HepG2 (cell line): ENCODE measurements around the gene TNS1. TPM values are rescaled to one million over a fixed set of nuclear protein-coding genes. Genes with fewer than 3 reads are reported as not detected.

Experiments
- ATAC-seq: fragments of 200-7000 bp; cut with Tn5 transposase; 3 replicates; pipeline ENCODE4 v1.9.1; 2020; ENCODE audit warnings: mild to moderate bottlenecking, moderate library complexity
- BruUV-seq: library from RNA; stranded (reverse); fragments of 400-500 nt; replicated peaks from 2 replicates; lab custom pipeline; 2021; lab: Mats Ljungman, UMichigan
- CTCF ChIA-PET: fragments of 300-600 bp; formaldehyde crosslinking; extraction: SDS; loops from one replicate; lab custom pipeline; 2021; ENCODE audit warnings: low total read pairs, inconsistent platforms, low intra/inter-chr PET ratio; lab: Yijun Ruan, JAX
- POLR2A ChIA-PET: fragments of 350-600 bp; sonication (Branson Sonifier 250); formaldehyde crosslinking; loops from one replicate; lab custom pipeline; 2020; ENCODE audit warnings: antibody characterized with exemption, inconsistent platforms; lab: Yijun Ruan, JAX
- DNase-seq: peaks from one replicate; pipeline ENCODE4 v3.0.0-alpha.2; 2015; ENCODE audit warnings: low spot score
- FAIRE-seq: peaks from 3 replicates; lab custom pipeline; 2011; peaks lifted over from hg19 to GRCh38; lab: Jason Lieb, UNC
- H2AFZ ChIP-seq: one replicate; pipeline ENCODE4 v1.6.1; 2011; ENCODE audit warnings: low read length, inconsistent platforms
- H3K27ac ChIP-seq: fragments of 300-600 bp; 3 replicates; pipeline ENCODE4 v1.8.0; 2011; ENCODE audit warnings: mixed run types, mild to moderate bottlenecking, mixed read lengths, low read length, inconsistent platforms; ENCODE audit not compliant: insufficient read depth; ENCODE audit errors: extremely low read length
- H3K27me3 ChIP-seq, 2 experiments: fragments of 200-600 bp in 1 of 2; 2 replicates in 1 of 2; 3 replicates in 1 of 2; pipeline versions ENCODE4 v1.6.0 to v1.8.0; 2011; ENCODE audit warnings: low read length in 2 of 2, mild to moderate bottlenecking in 2 of 2, moderate library complexity in 2 of 2, inconsistent platforms in 1 of 2; ENCODE audit not compliant: insufficient read depth in 2 of 2, control insufficient read depth in 1 of 2
- H3K36me3 ChIP-seq, 2 experiments: fragments of 200-600 bp in 1 of 2; replicated peaks in 1 of 2; 2 replicates in 1 of 2; 3 replicates in 1 of 2; pipeline versions ENCODE4 v1.5.1 to v1.8.0; 2011; ENCODE audit warnings: low read length in 2 of 2, inconsistent platforms in 1 of 2; ENCODE audit not compliant: insufficient read depth in 2 of 2, control insufficient read depth in 1 of 2
- H3K4me1 ChIP-seq: 2 replicates; pipeline ENCODE4 v1.5.1; 2012; ENCODE audit warnings: low read length, inconsistent platforms; ENCODE audit not compliant: insufficient read depth
- H3K4me2 ChIP-seq: 2 replicates; pipeline ENCODE4 v1.6.0; 2011; ENCODE audit warnings: low read depth, low read length, inconsistent platforms
- H3K4me3 ChIP-seq, 3 experiments: fragments of 200-600 bp in 1 of 3; sonication (generic), shearing (Covaris generic) in 1 of 3; replicated peaks in 1 of 3; 2 replicates each; pipeline ENCODE4 v1.5.1; 2011 to 2016; ENCODE audit warnings: low read length in 3 of 3, inconsistent platforms in 2 of 3, low read depth in 2 of 3, mild to moderate bottlenecking in 2 of 3, control low read depth in 1 of 3, mixed read lengths in 1 of 3; ENCODE audit not compliant: insufficient read depth in 1 of 3
- H3K79me2 ChIP-seq: one replicate; pipeline ENCODE4 v1.6.1; 2011; ENCODE audit warnings: low read length, inconsistent platforms; ENCODE audit not compliant: insufficient read depth
- H3K9ac ChIP-seq: 2 replicates; pipeline ENCODE4 v1.6.0; 2011; ENCODE audit warnings: mild to moderate bottlenecking, low read depth, low read length, inconsistent platforms; ENCODE audit not compliant: insufficient read depth
- H3K9me3 ChIP-seq: 2 replicates; pipeline ENCODE4 v1.5.1; 2012; ENCODE audit warnings: mild to moderate bottlenecking, low read length
- H4K20me1 ChIP-seq: 2 replicates; pipeline ENCODE4 v1.6.0; 2011; ENCODE audit warnings: inconsistent platforms, mild to moderate bottlenecking, low read length, moderate library complexity; ENCODE audit not compliant: insufficient read depth
- BCL6 ChIP-seq: IDR thresholded peaks from 2 replicates; pipeline ENCODE4 v1.6.1; 2016; ENCODE audit warnings: missing genetic modification reagents, missing compliant biosample characterization
- BRCA1 ChIP-seq: sonication (generic); formaldehyde crosslinking; IDR thresholded peaks from 2 replicates; pipeline ENCODE4 v1.4.0; 2020; ENCODE audit warnings: missing genetic modification reagents
- CTCF ChIP-seq: sonication (generic); formaldehyde crosslinking; IDR thresholded peaks from 2 replicates; pipeline ENCODE4 v1.5.0; 2020; ENCODE audit warnings: mild to moderate bottlenecking, missing genetic modification reagents, moderate library complexity
- ETV5 ChIP-seq: IDR thresholded peaks from 2 replicates; pipeline ENCODE4 v1.6.1; 2018; ENCODE audit warnings: missing biosample characterization, missing genetic modification reagents, inconsistent platforms, borderline replicate concordance
- MEIS2 ChIP-seq: sonication (generic); formaldehyde crosslinking; IDR thresholded peaks from 2 replicates; pipeline ENCODE4 v1.9.0; 2021; ENCODE audit warnings: mild to moderate bottlenecking, missing genetic modification reagents
- POLR2A ChIP-seq, 2 experiments: IDR thresholded peaks; 2 replicates each; pipeline ENCODE4 v1.6.1; 2011; ENCODE audit warnings: low read depth in 2 of 2, low read length in 2 of 2, mild to moderate bottlenecking in 1 of 2, moderate library complexity in 1 of 2; ENCODE audit not compliant: insufficient read depth in 1 of 2
- SNAPC2 ChIP-seq: sonication (generic); formaldehyde crosslinking; IDR thresholded peaks from 2 replicates; pipeline ENCODE4 v1.8.1; 2022; ENCODE audit warnings: mild to moderate bottlenecking, missing genetic modification reagents
- YEATS2 ChIP-seq: sonication (generic); formaldehyde crosslinking; IDR thresholded peaks from 2 replicates; pipeline ENCODE4 v1.4.0; 2020; ENCODE audit warnings: missing genetic modification reagents, borderline replicate concordance
- ZNF549 ChIP-seq: sonication (generic); formaldehyde crosslinking; IDR thresholded peaks from 2 replicates; pipeline ENCODE4 v1.5.0; 2020; ENCODE audit warnings: missing genetic modification reagents
- ZNF563 ChIP-seq: sonication (generic); formaldehyde crosslinking; IDR thresholded peaks from 2 replicates; pipeline ENCODE4 v1.8.0; 2022; ENCODE audit warnings: mild to moderate bottlenecking, moderate library complexity, missing genetic modification reagents
- WGBS: methylation state at CpG from one replicate; pipeline ENCODE4 v1.1.6; 2017; ENCODE audit warnings: low lambda C conversion rate; 5-methylcytosine and 5-hydroxymethylcytosine counted together
- in situ Hi-C: cut with HindIII; loops from 2 replicates; pipeline ENCODE4 v1.10.0; 2017; ENCODE audit warnings: low pct_unique_long_range_greater_than_20kb; ENCODE audit not compliant: extremely low pct_ligation_motif_present
- intact Hi-C: fragments of 100-400 bp; cut with micrococcal nuclease; formaldehyde crosslinking; loops from one replicate; pipeline ENCODE4 v1.10.0; 2022; ENCODE audit not compliant: unreplicated experiment
- polyA plus RNA-seq, 8 experiments: library from polyadenylated mRNA; depleted of rRNA in 3 of 8; stranded (reverse) in 7 of 8; unstranded in 1 of 8; fragments of >200 nt; fragmentation: Illumina TruSeq in 4 of 8; extraction: Trizol in 4 of 8; gene quantifications; 2 replicates each; pipeline versions ENCODE4 v1.2.1 to v1.2.3, GENCODE V29; 2011 to 2016; ENCODE audit warnings: low read depth in 4 of 8, missing spikeins in 1 of 8, mixed read lengths in 1 of 8; ENCODE audit not compliant: insufficient read depth in 1 of 8
- total RNA-seq, 5 experiments: library from RNA; depleted of rRNA; stranded (reverse); fragments of >200 nt; fragmentation: Illumina TruSeq; extraction: Trizol; gene quantifications; 2 replicates each; pipeline ENCODE4 v1.2.3, GENCODE V29; 2016; ENCODE audit warnings: low read depth in 1 of 5

Gene TNS1
- total and polyA plus RNA-seq, 2 of the 13 experiments (the other 11 are each of a cell fraction or from before 2014, with no cell fraction given), result 1.9 to 118 TPM

- ChIA-PET POLR2A (no interaction called here), CTCF (no interaction called here)
- H2AFZ ChIP-seq, result no peak overlapping the region
- no TSS peak for BruUV-seq
- no peak overlapping the region for H3K9ac ChIP-seq
- H3K4me2 ChIP-seq, result no peak overlapping the region
- H3K27me3 ChIP-seq, result no peaks in the 10 kb centered on the region
- peaks cover 37% of the 10 kb centered on the region for H3K4me1 ChIP-seq
- in situ Hi-C loops, result no loop called here
- H3K4me3 ChIP-seq, result no peak overlapping the region
- DNase-seq (no peak), FAIRE-seq (no peak)
- no peaks in the 10 kb centered on the region for H3K9me3 ChIP-seq
- H3K36me3 ChIP-seq, result peaks cover 46 to 75% of the 10 kb centered on the region in 2 experiments
- WGBS, result 91% methylated on average over 6 of the region's 6 CpGs
- H4K20me1 ChIP-seq, result peaks cover 6% of the 10 kb centered on the region; the same call in 1 of the 2 replicates
- no peak for TF ChIP-seq ETV5 (CRISPR knock-in tag)
- TF ChIP-seq ZNF563 (CRISPR knock-in tag), result no peak
- no peak for TF ChIP-seq MEIS2 (CRISPR knock-in tag)
- no peak for TF ChIP-seq CTCF (CRISPR knock-in tag)
- TF ChIP-seq BRCA1, result no peak
- TF ChIP-seq BCL6 (CRISPR knock-in tag), result no peak
- TF ChIP-seq YEATS2 (CRISPR knock-in tag), result no peak
- TF ChIP-seq POLR2A (IDR thresholded peaks at IDR 0.05; ENCODE audit: insufficient read depth in 1 of 2, low read depth in 2 of 2, low read length in 2 of 2), result no peak
- TF ChIP-seq ZNF549, result no peak
- TF ChIP-seq SNAPC2, result no peak
- TF ChIP-seq, all 625 proteins: peak for 0
- intact Hi-C loops, result no loop called here
- Histone ChIP-seq H3K27ac (no peak overlapping the region), H3K79me2 (no peaks in the 10 kb centered on the region)
- no peak for ATAC-seq
Measured at GRCh38 chr2:217812170-217812569, 190.6 kb downstream of the TNS1 start.
